Endothelial cell of umbilical vein (primary cell): ENCODE measurements around the gene LYRM2. TPM values are rescaled to one million over a fixed set of nuclear protein-coding genes. Genes with fewer than 3 reads are reported as not detected.

Experiments used
- BruUV-seq: library from RNA; stranded (reverse); fragments of 400-500 nt; replicated peaks from 2 replicates; lab custom pipeline; 2021; lab: Mats Ljungman, UMichigan
- CTCF ChIA-PET: fragments of 300-600, 350-600 bp; sonication (Branson Sonifier 250); formaldehyde crosslinking; loops from one replicate; lab custom pipeline; 2021; ENCODE audit warnings: antibody characterized with exemption, inconsistent platforms; lab: Charles Lee
- POLR2A ChIA-PET: fragments of 300-600, 350-600 bp; sonication (Branson Sonifier 250); formaldehyde crosslinking; loops from one replicate; lab custom pipeline; 2021; ENCODE audit warnings: antibody characterized with exemption, inconsistent platforms; lab: Charles Lee
- DNase-seq: peaks from one replicate; pipeline ENCODE4 v3.0.0-alpha.2; 2011; ENCODE audit warnings: low read depth, low spot score
- FAIRE-seq: peaks from 2 replicates; lab custom pipeline; 2011; peaks lifted over from hg19 to GRCh38; lab: Jason Lieb, UNC
- H2AFZ ChIP-seq: 2 replicates; pipeline ENCODE4 v1.6.0; 2012; ENCODE audit warnings: low read depth, low read length, control low read depth, inconsistent platforms
- H3K27ac ChIP-seq: 2 replicates; pipeline ENCODE4 v1.5.1; 2011; ENCODE audit warnings: low read depth, mild to moderate bottlenecking, control low read depth, low read length, moderate library complexity; ENCODE audit not compliant: insufficient read depth
- H3K27me3 ChIP-seq, 2 experiments: 2 replicates each; pipeline versions ENCODE4 v1.6.0 to v1.6.1; 2011; ENCODE audit warnings: low read length in 2 of 2, mixed read lengths in 1 of 2; ENCODE audit not compliant: control insufficient read depth in 2 of 2, insufficient read depth in 2 of 2
- H3K36me3 ChIP-seq, 2 experiments: 2 replicates in 1 of 2; 3 replicates in 1 of 2; pipeline ENCODE4 v1.5.1; 2011; ENCODE audit warnings: low read length in 2 of 2, mild to moderate bottlenecking in 1 of 2, moderate library complexity in 1 of 2; ENCODE audit not compliant: control insufficient read depth in 2 of 2, insufficient read depth in 2 of 2; ENCODE audit errors: extremely low read depth in 1 of 2
- H3K4me1 ChIP-seq: 3 replicates; pipeline ENCODE4 v1.5.1; 2011; ENCODE audit warnings: mild to moderate bottlenecking, low read length; ENCODE audit not compliant: control insufficient read depth, insufficient read depth; ENCODE audit errors: extremely low read depth
- H3K4me2 ChIP-seq: 2 replicates; pipeline ENCODE4 v1.6.1; 2011; ENCODE audit warnings: low read length, control low read depth, mixed read lengths; ENCODE audit not compliant: insufficient read depth
- H3K4me3 ChIP-seq, 3 experiments: fragments of 200-600 bp in 1 of 3; sonication (generic), shearing (Covaris generic) in 1 of 3; replicated peaks in 1 of 3; 2 replicates each; pipeline ENCODE4 v1.5.1; 2011 to 2016; ENCODE audit warnings: control low read depth in 3 of 3, low read length in 3 of 3, mild to moderate bottlenecking in 2 of 3, inconsistent platforms in 1 of 3, low read depth in 1 of 3, moderate library complexity in 1 of 3; ENCODE audit not compliant: insufficient read depth in 1 of 3
- H3K79me2 ChIP-seq: 2 replicates; pipeline ENCODE4 v1.6.0; 2012; ENCODE audit warnings: low read length, inconsistent platforms; ENCODE audit not compliant: control insufficient read depth, insufficient read depth
- H3K9ac ChIP-seq: replicated peaks from 2 replicates; pipeline ENCODE3; 2011; ENCODE audit warnings: low read length, control low read depth; ENCODE audit not compliant: insufficient read depth; ENCODE audit errors: extremely low read depth
- H3K9me1 ChIP-seq: replicated peaks from 3 replicates; pipeline ENCODE4 v1.6.0; 2011; ENCODE audit warnings: mild to moderate bottlenecking, low read length; ENCODE audit not compliant: control insufficient read depth, insufficient read depth; ENCODE audit errors: extremely low read depth
- H3K9me3 ChIP-seq: replicated peaks from 2 replicates; pipeline ENCODE4 v1.5.1; 2012; ENCODE audit warnings: low read length, inconsistent platforms; ENCODE audit not compliant: control insufficient read depth, insufficient read depth
- H4K20me1 ChIP-seq: replicated peaks from 2 replicates; pipeline ENCODE3; 2011; ENCODE audit warnings: mild to moderate bottlenecking, low read length; ENCODE audit not compliant: control insufficient read depth, insufficient read depth; ENCODE audit errors: extremely low read depth
- EZH2 ChIP-seq: IDR thresholded peaks from 2 replicates; pipeline ENCODE4 v1.6.1; 2012; ENCODE audit warnings: borderline replicate concordance, low read depth, mild to moderate bottlenecking, moderate library complexity, low read length, inconsistent platforms; ENCODE audit not compliant: severe bottlenecking
- FOS ChIP-seq: IDR thresholded peaks from 2 replicates; pipeline ENCODE4 v1.6.1; 2011; ENCODE audit warnings: mild to moderate bottlenecking, low read length, moderate library complexity, borderline replicate concordance; ENCODE audit not compliant: insufficient read depth
- GATA2 ChIP-seq: IDR thresholded peaks from 2 replicates; pipeline ENCODE4 v1.7.0; 2011; ENCODE audit warnings: low read depth, mild to moderate bottlenecking, moderate library complexity, mixed read lengths, low read length; ENCODE audit not compliant: insufficient read length, insufficient read depth
- JUN ChIP-seq: IDR thresholded peaks from 2 replicates; pipeline ENCODE4 v1.6.1; 2011; ENCODE audit warnings: borderline replicate concordance, low read depth; ENCODE audit not compliant: insufficient read length, insufficient read depth
- MYC ChIP-seq: IDR thresholded peaks from one replicate; pipeline ENCODE4 v1.6.1; 2011; ENCODE audit warnings: mild to moderate bottlenecking, low read depth, low read length
- POLR2A ChIP-seq: IDR thresholded peaks from 2 replicates; pipeline ENCODE4 v1.6.1; 2012; ENCODE audit warnings: low read depth, mild to moderate bottlenecking, control low read depth, low read length
- POLR2AphosphoS5 ChIP-seq: IDR thresholded peaks from 2 replicates; pipeline ENCODE4 v1.6.1; 2012; ENCODE audit warnings: low read depth, mild to moderate bottlenecking, control low read depth, low read length, moderate library complexity; ENCODE audit not compliant: insufficient read depth
- dilution Hi-C: fragments of 300-500 bp; cut with MboI; formaldehyde crosslinking; loops from one replicate; pipeline ENCODE4 v1.15.0; 2019; ENCODE audit warnings: low sequenced_read_pairs; ENCODE audit not compliant: extremely low pct_ligation_motif_present
- intact Hi-C: fragments of 100-400 bp; cut with micrococcal nuclease; formaldehyde crosslinking; loops from one replicate; pipeline ENCODE4 v1.10.0; 2022
- polyA plus RNA-seq, 4 experiments: library from polyadenylated mRNA; depleted of rRNA in 3 of 4; stranded (reverse) in 3 of 4; unstranded in 1 of 4; fragments of >200 nt; gene quantifications; 2 replicates each; pipeline versions ENCODE4 v1.2.1 to v1.2.3, GENCODE V29; 2011 to 2012; ENCODE audit warnings: missing spikeins in 1 of 4
- total RNA-seq: library from RNA; stranded (reverse); gene quantifications from 2 replicates; pipeline ENCODE4 v1.2.3, GENCODE V29; 2021
- TF ChIP-seq, protein P1 (sequence below), 2 donors: IDR thresholded peaks; 1 replicate in 1 of 2; 2 replicates in 1 of 2; pipeline ENCODE4 v1.5.1; 2011; ENCODE audit warnings: low read length in 2 of 2, mild to moderate bottlenecking in 2 of 2, moderate library complexity in 2 of 2, control low read depth in 1 of 2, inconsistent platforms in 1 of 2, low read depth in 1 of 2; ENCODE audit not compliant: insufficient read depth in 1 of 2; ENCODE audit errors: extremely low read depth in 1 of 2
- TF ChIP-seq, protein P2 (sequence below): IDR thresholded peaks from 2 replicates; pipeline ENCODE4 v1.6.1; 2011; ENCODE audit not compliant: insufficient read depth, insufficient read length

LYRM2 gene
- total and polyA plus RNA-seq, 2 donors (not counting 3 experiments of a cell fraction or from before 2014, with no cell fraction given): 11.8 to 41.9 TPM

DNA sequence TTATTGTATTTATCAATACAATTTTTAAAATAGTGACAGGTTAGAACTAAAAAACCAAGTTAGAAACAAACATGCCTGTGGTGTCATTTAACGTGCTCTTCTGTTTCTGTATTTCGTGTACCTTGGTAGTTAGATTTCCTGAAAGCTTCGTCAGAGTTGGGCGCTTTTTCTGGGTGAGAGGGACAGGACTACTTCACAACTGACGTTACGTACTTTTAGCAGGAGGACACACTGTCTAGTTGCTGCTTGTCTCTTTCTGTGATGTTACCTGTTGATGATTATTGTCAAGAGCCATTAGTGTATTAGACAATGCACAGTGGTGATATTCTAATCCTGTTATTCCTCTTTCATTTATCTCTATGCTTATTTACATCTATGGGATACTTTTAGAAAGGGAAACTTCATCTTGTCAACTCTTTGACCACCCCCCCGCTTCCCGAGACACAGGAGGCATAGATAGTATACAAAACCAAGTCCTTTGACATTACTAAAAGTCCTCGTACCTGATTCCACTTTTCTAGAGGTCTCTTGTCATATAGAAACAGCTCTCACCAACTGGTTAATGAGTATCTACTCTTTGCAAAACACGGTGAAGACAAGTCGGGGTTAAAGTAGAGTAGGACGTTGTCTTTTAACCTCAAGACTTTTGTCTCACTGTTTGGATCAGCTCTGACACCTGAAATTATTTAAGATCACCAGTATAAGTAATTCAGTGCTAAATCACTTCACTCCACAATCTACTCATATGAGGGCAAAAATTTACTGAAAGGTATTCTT is 96.3 kb downstream of the LYRM2 start:
- H3K79me2 ChIP-seq: no peaks in the 10 kb centered on the region
- no peaks in the 10 kb centered on the region for H4K20me1 ChIP-seq
- H3K9ac ChIP-seq: no peak overlapping the region
- H3K27me3 ChIP-seq: no peaks in the 10 kb centered on the region
- H3K4me3 ChIP-seq: no peak overlapping the region
- no peak overlapping the region for H3K27ac ChIP-seq
- dilution Hi-C loops (no loop called here), intact Hi-C loops (no loop called here)
- no peaks in the 10 kb centered on the region for H3K9me3 ChIP-seq
- H3K36me3 ChIP-seq: no peaks in the 10 kb centered on the region
- FAIRE-seq: no peak
- no peaks in the 10 kb centered on the region for H3K9me1 ChIP-seq
- BruUV-seq: no TSS peak
- H2AFZ ChIP-seq: no peak overlapping the region
- ChIA-PET CTCF (interaction anchor here (1.5 kb wide), 1 partner anchor 9 kb away, joined by 3 read pairs; no protein-coding TSS in a partner anchor), POLR2A (no interaction called here)
- H3K4me1 ChIP-seq: no peaks in the 10 kb centered on the region
- DNase-seq: no peak
- TF ChIP-seq, protein P1, sequence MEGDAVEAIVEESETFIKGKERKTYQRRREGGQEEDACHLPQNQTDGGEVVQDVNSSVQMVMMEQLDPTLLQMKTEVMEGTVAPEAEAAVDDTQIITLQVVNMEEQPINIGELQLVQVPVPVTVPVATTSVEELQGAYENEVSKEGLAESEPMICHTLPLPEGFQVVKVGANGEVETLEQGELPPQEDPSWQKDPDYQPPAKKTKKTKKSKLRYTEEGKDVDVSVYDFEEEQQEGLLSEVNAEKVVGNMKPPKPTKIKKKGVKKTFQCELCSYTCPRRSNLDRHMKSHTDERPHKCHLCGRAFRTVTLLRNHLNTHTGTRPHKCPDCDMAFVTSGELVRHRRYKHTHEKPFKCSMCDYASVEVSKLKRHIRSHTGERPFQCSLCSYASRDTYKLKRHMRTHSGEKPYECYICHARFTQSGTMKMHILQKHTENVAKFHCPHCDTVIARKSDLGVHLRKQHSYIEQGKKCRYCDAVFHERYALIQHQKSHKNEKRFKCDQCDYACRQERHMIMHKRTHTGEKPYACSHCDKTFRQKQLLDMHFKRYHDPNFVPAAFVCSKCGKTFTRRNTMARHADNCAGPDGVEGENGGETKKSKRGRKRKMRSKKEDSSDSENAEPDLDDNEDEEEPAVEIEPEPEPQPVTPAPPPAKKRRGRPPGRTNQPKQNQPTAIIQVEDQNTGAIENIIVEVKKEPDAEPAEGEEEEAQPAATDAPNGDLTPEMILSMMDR (IDR thresholded peaks at IDR 0.05; ENCODE audit: extremely low read depth in 1 of 2, insufficient read depth in 1 of 2, low read depth in 1 of 2, low read length in 2 of 2): no peak
- TF ChIP-seq MYC (no peak), POLR2AphosphoS5 (no peak), EZH2 (no peak), FOS (no peak), POLR2A (no peak), GATA2 (no peak), JUN (no peak)
- TF ChIP-seq, protein P2, sequence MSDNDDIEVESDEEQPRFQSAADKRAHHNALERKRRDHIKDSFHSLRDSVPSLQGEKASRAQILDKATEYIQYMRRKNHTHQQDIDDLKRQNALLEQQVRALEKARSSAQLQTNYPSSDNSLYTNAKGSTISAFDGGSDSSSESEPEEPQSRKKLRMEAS: no peak
- H3K4me2 ChIP-seq: no peak overlapping the region
